ENCODE results near the gene KDM4E.

DNA sequence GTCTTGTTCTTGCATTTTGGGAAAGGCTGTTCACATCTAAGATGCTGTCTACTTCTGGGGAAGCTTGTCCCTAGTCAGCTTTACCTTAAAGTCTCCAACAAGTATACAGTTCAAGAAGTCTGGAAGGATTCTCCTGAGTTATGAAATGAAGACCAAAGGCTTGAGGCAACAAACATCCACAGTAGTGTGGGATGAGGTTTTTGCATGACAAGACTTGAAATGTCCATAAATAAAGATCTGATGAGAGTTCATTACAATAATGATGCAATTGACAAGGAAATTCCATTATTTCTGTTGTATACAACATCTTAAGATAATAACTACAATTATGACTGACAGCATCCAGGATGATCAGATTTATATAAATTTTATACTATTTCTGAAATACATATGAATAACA is 21.3 kb upstream of the KDM4E start:
- no peak for TF ChIP-seq EZH2 (IDR thresholded peaks at IDR 0.05; ENCODE audit: low read length, unreplicated experiment)
- TF ChIP-seq, protein P1, sequence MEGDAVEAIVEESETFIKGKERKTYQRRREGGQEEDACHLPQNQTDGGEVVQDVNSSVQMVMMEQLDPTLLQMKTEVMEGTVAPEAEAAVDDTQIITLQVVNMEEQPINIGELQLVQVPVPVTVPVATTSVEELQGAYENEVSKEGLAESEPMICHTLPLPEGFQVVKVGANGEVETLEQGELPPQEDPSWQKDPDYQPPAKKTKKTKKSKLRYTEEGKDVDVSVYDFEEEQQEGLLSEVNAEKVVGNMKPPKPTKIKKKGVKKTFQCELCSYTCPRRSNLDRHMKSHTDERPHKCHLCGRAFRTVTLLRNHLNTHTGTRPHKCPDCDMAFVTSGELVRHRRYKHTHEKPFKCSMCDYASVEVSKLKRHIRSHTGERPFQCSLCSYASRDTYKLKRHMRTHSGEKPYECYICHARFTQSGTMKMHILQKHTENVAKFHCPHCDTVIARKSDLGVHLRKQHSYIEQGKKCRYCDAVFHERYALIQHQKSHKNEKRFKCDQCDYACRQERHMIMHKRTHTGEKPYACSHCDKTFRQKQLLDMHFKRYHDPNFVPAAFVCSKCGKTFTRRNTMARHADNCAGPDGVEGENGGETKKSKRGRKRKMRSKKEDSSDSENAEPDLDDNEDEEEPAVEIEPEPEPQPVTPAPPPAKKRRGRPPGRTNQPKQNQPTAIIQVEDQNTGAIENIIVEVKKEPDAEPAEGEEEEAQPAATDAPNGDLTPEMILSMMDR (conservative IDR thresholded peaks at IDR 0.05; ENCODE audit: low read depth, low read length), result no peak
